Omental fat pad (tissue), 4 donors: ENCODE measurements around the gene FNBP1. TPM values are rescaled to one million over a fixed set of nuclear protein-coding genes. Genes with fewer than 3 reads are reported as not detected.
"Not testable (repeated sequence)": the region's sequence is repeated elsewhere in the genome, so short reads cannot be mapped to it uniquely, and the experiment has no call there.

Experiments used
- ATAC-seq: fragments of 150-250 bp; one replicate; pipeline ENCODE4 v1.9.1; 2016; ENCODE audit warnings: mild to moderate bottlenecking, moderate library complexity; ENCODE audit not compliant: low FRiP score
- DNase-seq: peaks from one replicate; pipeline ENCODE4 v3.0.0-alpha.2; 2019; ENCODE audit warnings: low spot score
- CTCF ChIP-seq, 3 donors: fragments of 450-650 bp; IDR thresholded peaks; one replicate each; pipeline ENCODE4 v1.5.1; 2016 to 2017; ENCODE audit warnings: antibody characterized with exemption in 3 of 3, mild to moderate bottlenecking in 3 of 3, moderate library complexity in 2 of 3
- total RNA-seq, 4 donors: library from RNA; depleted of rRNA; stranded (reverse); fragments of >200 nt; gene quantifications; one replicate each; pipeline ENCODE4 v1.1.0, GENCODE V29; 2016

Gene FNBP1
- total RNA-seq, 4 donors from 2014 or later: 38.7 to 53.4 (median 45.9) TPM

GRCh38 chr9:129897263-129897662 is 145.7 kb downstream of the FNBP1 start:
- no peak for DNase-seq
- no peak for TF ChIP-seq CTCF (IDR thresholded peaks at IDR 0.05)
- ATAC-seq: no peak

GRCh38 chr9:129895376-129896268 is 147.4 kb downstream of the FNBP1 start:
- DNase-seq: no peak
- TF ChIP-seq CTCF (IDR thresholded peaks at IDR 0.05): no peak

GRCh38 chr9:129894120-129894823 is 148.7 kb downstream of the FNBP1 start:
- no peak for ATAC-seq
- no peak for TF ChIP-seq CTCF (IDR thresholded peaks at IDR 0.05)
- DNase-seq: no peak

More at GRCh38 chr9:129895376-129896268, 147.4 kb downstream of the FNBP1 start:
- no peak for ATAC-seq

- no peak for DNase-seq
- no peak for TF ChIP-seq CTCF (IDR thresholded peaks at IDR 0.05)
- ATAC-seq: no peak
Measured at GRCh38 chr9:129891569-129891968, 151.4 kb downstream of the FNBP1 start.

GRCh38 chr9:129890718-129891299 is 152.2 kb downstream of the FNBP1 start:
- ATAC-seq, DNase-seq: not testable (repeated sequence)

- TF ChIP-seq CTCF (IDR thresholded peaks at IDR 0.05): no peak
- ATAC-seq: no peak
- no peak for DNase-seq
Measured at GRCh38 chr9:129889941-129890717, 152.9 kb downstream of the FNBP1 start.
